ENCODE measurements around the gene CDHR5.

CDHR5 gene

GRCh38 chr11:614021-614622 is 10.6 kb downstream of the CDHR5 start:
- no peak overlapping the region for H3K4me3 ChIP-seq (ENCODE audit: low read length)
- no peak for TF ChIP-seq CTCF (IDR thresholded peaks at IDR 0.05; ENCODE audit: insufficient read depth, low read depth, low read length, missing control alignments)
- no peak for DNase-seq (ENCODE audit: low read depth)

- no peak overlapping the region for H3K4me3 ChIP-seq (ENCODE audit: low read length)
- DNase-seq (ENCODE audit: low read depth): peak; percentile 86
- no peak for TF ChIP-seq CTCF (IDR thresholded peaks at IDR 0.05; ENCODE audit: insufficient read depth, low read depth, low read length, missing control alignments)
Observed at GRCh38 chr11:613369-613968, 11.3 kb downstream of the CDHR5 start.

GRCh38 chr11:612961-613300 is 11.8 kb downstream of the CDHR5 start:
- no peak for DNase-seq (ENCODE audit: low read depth)
- TF ChIP-seq CTCF (IDR thresholded peaks at IDR 0.05; ENCODE audit: insufficient read depth, low read depth, low read length, missing control alignments): no peak

GRCh38 chr11:612201-612960 is 12.4 kb downstream of the CDHR5 start:
- peak; percentile 34 for TF ChIP-seq CTCF (IDR thresholded peaks at IDR 0.05; ENCODE audit: insufficient read depth, low read depth, low read length, missing control alignments)
- H3K4me3 ChIP-seq (ENCODE audit: low read length): no peak overlapping the region
- DNase-seq (ENCODE audit: low read depth): peak; percentile 40

More at GRCh38 chr11:612961-613300, 11.8 kb downstream of the CDHR5 start:
- no peak overlapping the region for H3K4me3 ChIP-seq (ENCODE audit: low read length)

GRCh38 chr11:611001-611996 is 13.5 kb downstream of the CDHR5 start:
- no peak for TF ChIP-seq CTCF (IDR thresholded peaks at IDR 0.05; ENCODE audit: insufficient read depth, low read depth, low read length, missing control alignments)
- H3K4me3 ChIP-seq (ENCODE audit: low read length): no peak overlapping the region
- no peak for DNase-seq (ENCODE audit: low read depth)

GRCh38 chr11:610146-610801 is 14.5 kb downstream of the CDHR5 start:
- TF ChIP-seq CTCF (IDR thresholded peaks at IDR 0.05; ENCODE audit: insufficient read depth, low read depth, low read length, missing control alignments): no peak
- DNase-seq (ENCODE audit: low read depth): no peak
- H3K4me3 ChIP-seq (ENCODE audit: low read length): no peak overlapping the region
